Esophagus mucosa (tissue), 1 donor: ENCODE measurements around the gene UCHL3. TPM values are rescaled to one million over a fixed set of nuclear protein-coding genes. Genes with fewer than 3 reads are reported as not detected.

Experiments
- ATAC-seq: fragments of 200-7000 bp; cut with Tn5 transposase; one replicate; pipeline ENCODE4 v1.9.1; 2020
- total RNA-seq: library from RNA; stranded (reverse); gene quantifications from one replicate; pipeline ENCODE4 v1.2.4, GENCODE V29; 2023
- donor health status: DM: yes; HTN: yes; CAD: no.

Gene UCHL3
- total RNA-seq, 1 donor from 2014 or later, result 56.1 TPM

- ATAC-seq, result no peak
Measured at GRCh38 chr13:75633285-75633684, 83.7 kb downstream of the UCHL3 start.

- ATAC-seq, result peak; percentile 16
Measured at GRCh38 chr13:75635101-75635827, 85.7 kb downstream of the UCHL3 start.

GRCh38 chr13:75635828-75636435 lies 86.3 kb downstream of the UCHL3 start, which contains the start of gene LMO7:
Gene LMO7, plus strand, starts transcription at chr13:75636330. Its CDS starts 328 bp downstream, at chr13:75636658.
- ATAC-seq, result peak; percentile 62

GRCh38 chr13:75636436-75637180 lies 87.0 kb downstream of the UCHL3 start:
- ATAC-seq, result peak; percentile 61

GRCh38 chr13:75637181-75637750 lies 87.7 kb downstream of the UCHL3 start:
- no peak for ATAC-seq

- ATAC-seq, result no peak
Measured at GRCh38 chr13:75639454-75639853, 89.9 kb downstream of the UCHL3 start.

- no peak for ATAC-seq
Measured at GRCh38 chr13:75641026-75641425, 91.4 kb downstream of the UCHL3 start.

- ATAC-seq, result peak; percentile 30
Measured at GRCh38 chr13:75643182-75643581, 93.6 kb downstream of the UCHL3 start.

- no peak for ATAC-seq
Measured at GRCh38 chr13:75643693-75644092, 94.1 kb downstream of the UCHL3 start.

- no peak for ATAC-seq
Measured at GRCh38 chr13:75645141-75645540, 95.5 kb downstream of the UCHL3 start.

GRCh38 chr13:75647126-75647784 lies 97.7 kb downstream of the UCHL3 start:
- ATAC-seq, result no peak

GRCh38 chr13:75648446-75648845 lies 98.9 kb downstream of the UCHL3 start:
- no peak for ATAC-seq

- no peak for ATAC-seq
Measured at GRCh38 chr13:75651013-75651412, 101.4 kb downstream of the UCHL3 start.

- ATAC-seq, result no peak
Measured at GRCh38 chr13:75652726-75653125, 103.1 kb downstream of the UCHL3 start.

Other genes starting within 250 kb of the UCHL3 start
- 12.2 TPM for gene TBC1D4, start 67.6 kb upstream of the UCHL3 start, total RNA-seq
- gene COMMD6, start 11.9 kb upstream of the UCHL3 start, total RNA-seq, result 95.7 TPM
- 156 TPM for gene LMO7, start 86.5 kb downstream of the UCHL3 start, total RNA-seq